C4-2B (cell line): Measurements from ENCODE around the gene SYMPK.

Source experiments
- H3K27ac ChIP-seq: fragments of 450-650 bp; 2 replicates; pipeline ENCODE4 v1.5.1; 2017
- ZFX ChIP-seq: fragments of 450-650 bp; IDR thresholded peaks from 2 replicates; pipeline ENCODE4 v1.6.1; 2017
- TF ChIP-seq, protein P1 (sequence below): fragments of 450-650 bp; conservative IDR thresholded peaks from 2 replicates; pipeline ENCODE4 v1.5.1; 2017; ENCODE audit warnings: mild to moderate bottlenecking

SYMPK gene

GRCh38 chr19:45847663-45848062, 15.3 kb downstream of the SYMPK start:
- TF ChIP-seq, protein P1, sequence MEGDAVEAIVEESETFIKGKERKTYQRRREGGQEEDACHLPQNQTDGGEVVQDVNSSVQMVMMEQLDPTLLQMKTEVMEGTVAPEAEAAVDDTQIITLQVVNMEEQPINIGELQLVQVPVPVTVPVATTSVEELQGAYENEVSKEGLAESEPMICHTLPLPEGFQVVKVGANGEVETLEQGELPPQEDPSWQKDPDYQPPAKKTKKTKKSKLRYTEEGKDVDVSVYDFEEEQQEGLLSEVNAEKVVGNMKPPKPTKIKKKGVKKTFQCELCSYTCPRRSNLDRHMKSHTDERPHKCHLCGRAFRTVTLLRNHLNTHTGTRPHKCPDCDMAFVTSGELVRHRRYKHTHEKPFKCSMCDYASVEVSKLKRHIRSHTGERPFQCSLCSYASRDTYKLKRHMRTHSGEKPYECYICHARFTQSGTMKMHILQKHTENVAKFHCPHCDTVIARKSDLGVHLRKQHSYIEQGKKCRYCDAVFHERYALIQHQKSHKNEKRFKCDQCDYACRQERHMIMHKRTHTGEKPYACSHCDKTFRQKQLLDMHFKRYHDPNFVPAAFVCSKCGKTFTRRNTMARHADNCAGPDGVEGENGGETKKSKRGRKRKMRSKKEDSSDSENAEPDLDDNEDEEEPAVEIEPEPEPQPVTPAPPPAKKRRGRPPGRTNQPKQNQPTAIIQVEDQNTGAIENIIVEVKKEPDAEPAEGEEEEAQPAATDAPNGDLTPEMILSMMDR, result no peak
- H3K27ac ChIP-seq, result no peak overlapping the region

- TF ChIP-seq, protein P1, result no peak
- TF ChIP-seq ZFX, result no peak
- no peak overlapping the region for H3K27ac ChIP-seq
Observed at GRCh38 chr19:45842198-45842597, 20.7 kb downstream of the SYMPK start.

GRCh38 chr19:45834970-45835369, 28.0 kb downstream of the SYMPK start:
- H3K27ac ChIP-seq, result no peak overlapping the region
- TF ChIP-seq, protein P1, result no peak

DNA sequence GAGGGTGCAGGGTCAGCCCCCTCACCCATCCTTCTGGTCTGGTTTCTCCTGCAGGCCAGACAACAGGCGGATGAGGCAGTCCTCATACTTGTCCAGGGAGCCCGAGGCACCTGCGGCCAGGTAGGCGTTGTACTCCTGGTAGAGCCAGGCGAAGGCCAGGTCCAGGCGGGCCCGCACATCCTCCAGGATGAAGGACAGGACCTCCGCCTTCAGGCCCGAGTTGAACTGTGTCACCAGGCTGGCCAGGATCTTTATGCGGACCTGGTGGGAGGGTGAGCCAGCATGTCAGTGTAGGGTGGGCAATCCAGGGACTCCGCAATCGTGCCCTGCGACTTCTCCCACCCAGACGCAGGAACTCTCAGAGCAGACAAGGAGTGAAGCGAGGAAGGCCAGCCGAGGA, 34.0 kb downstream of the SYMPK start:
- H3K27ac ChIP-seq, result no peak overlapping the region
- TF ChIP-seq, protein P1, result no peak
- TF ChIP-seq ZFX, result no peak

DNA sequence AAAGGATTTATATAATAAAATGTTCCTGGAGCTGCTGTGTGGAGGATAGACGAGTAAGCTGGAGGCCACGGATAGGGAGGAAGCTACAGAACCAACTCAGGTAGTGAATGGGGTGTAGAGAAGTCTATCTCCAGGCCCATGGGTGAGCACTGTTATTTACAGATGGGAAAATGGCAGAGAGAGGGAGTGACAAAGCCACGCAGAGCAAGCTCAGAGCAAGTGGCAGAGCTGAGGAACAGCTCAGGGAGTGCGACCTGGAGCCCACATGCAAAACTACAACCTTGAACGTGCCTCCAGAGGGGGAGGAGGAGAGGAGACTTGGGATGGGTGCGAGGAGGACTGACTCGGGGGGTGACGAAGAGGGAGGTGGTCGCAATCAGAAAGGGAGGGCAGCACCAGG, 34.4 kb downstream of the SYMPK start:
- no peak for TF ChIP-seq ZFX
- TF ChIP-seq, protein P1, result no peak
- no peak overlapping the region for H3K27ac ChIP-seq

DNA sequence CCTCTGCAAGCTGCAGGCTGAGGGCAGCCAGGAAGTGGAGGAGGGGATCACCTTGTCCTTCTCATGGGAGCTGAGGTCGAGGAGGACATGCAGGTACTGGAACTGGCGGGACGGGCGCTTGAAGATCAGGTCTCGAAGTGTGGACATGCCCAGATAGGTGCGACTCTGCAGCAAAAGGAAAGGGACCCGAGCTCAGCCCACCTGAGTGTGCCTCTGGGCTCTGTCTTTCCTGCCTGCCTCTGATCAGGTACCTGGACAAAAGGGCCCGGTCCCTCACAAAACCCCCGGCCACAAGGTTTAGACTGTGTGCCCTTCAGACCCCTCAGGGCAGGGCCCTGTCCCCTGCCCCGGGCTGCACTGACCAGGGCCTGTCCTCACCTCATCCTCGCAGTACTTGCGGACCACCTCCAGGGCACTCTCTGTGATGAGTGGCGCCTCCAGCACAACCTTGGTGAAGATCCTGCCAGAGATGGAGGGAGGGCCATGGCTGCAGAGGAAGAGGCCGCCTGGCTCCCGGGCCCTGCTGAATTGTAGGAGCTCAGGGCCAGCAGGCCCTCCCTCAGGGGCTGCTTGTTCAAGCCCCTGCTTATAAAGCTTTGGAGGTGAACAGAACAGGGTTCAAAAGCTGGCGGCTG, 35.4 kb downstream of the SYMPK start:
- no peak overlapping the region for H3K27ac ChIP-seq
- TF ChIP-seq, protein P1, result no peak
- TF ChIP-seq ZFX, result no peak

DNA sequence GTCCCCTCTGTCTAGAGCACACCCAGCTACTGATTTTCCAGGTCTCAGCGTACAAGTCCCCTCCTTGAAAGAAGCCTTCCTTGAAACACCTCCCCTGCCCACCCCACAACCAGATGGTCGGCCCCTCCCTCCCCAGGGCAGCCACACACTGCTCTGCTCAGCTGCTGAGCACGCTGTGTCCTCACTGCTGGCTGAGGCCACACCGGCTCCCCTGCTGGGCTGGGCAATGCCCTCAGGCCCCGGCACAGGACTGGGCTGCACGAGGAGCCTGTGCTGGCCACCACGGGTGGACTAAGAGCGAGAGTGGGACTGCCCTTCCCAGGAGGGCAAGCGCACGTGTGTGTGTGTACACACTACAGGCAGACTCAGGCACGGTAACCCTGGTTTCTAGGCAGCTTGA, 36.0 kb downstream of the SYMPK start:
- no peak for TF ChIP-seq ZFX
- TF ChIP-seq, protein P1, result no peak
- no peak overlapping the region for H3K27ac ChIP-seq
